Epithelial cell of proximal tubule (primary cell): ENCODE results near the gene RBBP7. TPM values are rescaled to one million over a fixed set of nuclear protein-coding genes. Genes with fewer than 3 reads are reported as not detected.

Source experiments
- DNase-seq: peaks from one replicate; pipeline ENCODE4 v3.0.0-alpha.2; 2011; ENCODE audit warnings: low read depth
- H3K4me3 ChIP-seq: 2 replicates; pipeline ENCODE4 v1.5.1; 2011; ENCODE audit warnings: low read depth, mild to moderate bottlenecking, low read length
- CTCF ChIP-seq: conservative IDR thresholded peaks from 2 replicates; pipeline ENCODE4 v1.5.1; 2012; ENCODE audit warnings: low read depth, mild to moderate bottlenecking, low read length
- total RNA-seq: library from RNA; depleted of rRNA; stranded (reverse); fragments of >200 nt; gene quantifications from 2 replicates; pipeline ENCODE4 v1.2.3, GENCODE V29; 2015

The RBBP7 gene
- total RNA-seq, 1 donor from 2014 or later: 149 TPM

- DNase-seq: no peak
- no peak overlapping the region for H3K4me3 ChIP-seq
- no peak for TF ChIP-seq CTCF
Observed at GRCh38 chrX:16852617-16853179, 17.5 kb downstream of the RBBP7 start.

GRCh38 chrX:16851827-16852226 is 18.3 kb downstream of the RBBP7 start:
- H3K4me3 ChIP-seq: no peak overlapping the region
- TF ChIP-seq CTCF: no peak
- DNase-seq: no peak

GRCh38 chrX:16851421-16851820 is 18.7 kb downstream of the RBBP7 start:
- no peak overlapping the region for H3K4me3 ChIP-seq
- DNase-seq: no peak
- no peak for TF ChIP-seq CTCF

GRCh38 chrX:16848541-16848940 is 21.6 kb downstream of the RBBP7 start:
- no peak for DNase-seq

DNA sequence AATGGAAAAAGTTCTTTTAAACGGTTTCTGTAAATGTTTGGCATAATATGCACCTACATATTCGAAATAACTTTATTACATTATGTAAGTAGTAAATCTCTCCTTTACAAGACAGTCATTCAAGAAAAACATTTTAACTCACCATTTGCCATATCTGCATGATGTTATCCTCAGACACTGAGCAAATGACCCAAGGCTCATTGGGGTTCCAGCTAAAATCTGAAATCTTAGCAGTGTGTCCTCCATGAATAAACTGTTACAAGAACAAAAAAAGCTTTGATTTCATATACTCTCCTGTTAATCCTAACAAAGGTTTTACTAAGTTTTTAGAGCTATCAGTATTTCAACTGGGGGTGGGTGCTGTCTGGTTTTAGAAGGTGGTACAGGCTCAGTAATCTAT is 24.5 kb downstream of the RBBP7 start:
- DNase-seq: no peak
- TF ChIP-seq CTCF: no peak
- no peak overlapping the region for H3K4me3 ChIP-seq

More at GRCh38 chrX:16848541-16848940, 21.6 kb downstream of the RBBP7 start:
- H3K4me3 ChIP-seq: no peak overlapping the region
- TF ChIP-seq CTCF: no peak

DNA sequence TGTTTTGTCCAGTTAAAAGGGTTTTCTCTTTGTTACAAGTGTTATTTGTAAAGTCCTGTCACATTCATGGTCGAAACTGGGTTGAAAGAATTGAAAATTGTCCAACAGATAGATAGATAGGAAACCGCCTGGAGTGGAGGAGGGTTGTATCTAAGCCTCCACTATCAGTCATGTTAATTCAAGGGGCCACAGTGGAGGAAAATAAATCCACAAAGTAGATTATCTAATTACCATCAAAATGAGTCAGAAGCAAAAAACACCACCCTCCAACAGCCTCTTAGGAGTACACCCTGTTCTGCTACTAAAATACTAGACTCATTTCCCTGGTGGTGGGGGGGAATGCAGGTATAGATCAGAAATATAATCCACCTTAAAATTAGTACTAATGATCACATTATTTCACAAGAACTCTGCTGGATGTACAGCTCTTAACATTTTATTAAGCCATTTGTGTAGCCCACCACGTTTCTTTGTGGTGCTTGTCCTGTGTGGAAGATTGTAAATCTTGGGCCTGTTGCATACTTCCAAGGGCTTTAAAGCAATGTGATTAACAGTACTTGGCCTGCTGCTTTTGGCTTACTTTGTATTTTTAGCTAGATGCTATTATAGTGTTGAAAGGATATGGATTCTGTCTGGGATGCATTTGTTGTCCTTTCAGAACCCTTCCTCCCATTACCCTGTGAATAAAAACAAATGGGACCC is 26.8 kb downstream of the RBBP7 start:
- DNase-seq: no peak
- no peak for TF ChIP-seq CTCF
- no peak overlapping the region for H3K4me3 ChIP-seq

- TF ChIP-seq CTCF: no peak
- no peak for DNase-seq
- H3K4me3 ChIP-seq: no peak overlapping the region
Observed at GRCh38 chrX:16842684-16843083, 27.5 kb downstream of the RBBP7 start.
